Stimulated activated CD8-positive, alpha-beta memory T cell treated with anti-CD3 and anti-CD28 coated beads, Interleukin-7, amount 100 ng/mL, for 1 hour (primary cell): ENCODE data around the gene PLG.
"Not testable (repeated sequence)": the region's sequence is repeated elsewhere in the genome, so short reads cannot be mapped to it uniquely, and the experiment has no call there.

ENCODE experiments used
- DNase-seq, 2 donors: peaks; one replicate each; pipeline ENCODE4 v3.0.0-alpha.2; 2020; ENCODE audit warnings: low read depth in 2 of 2

Gene PLG

DNA sequence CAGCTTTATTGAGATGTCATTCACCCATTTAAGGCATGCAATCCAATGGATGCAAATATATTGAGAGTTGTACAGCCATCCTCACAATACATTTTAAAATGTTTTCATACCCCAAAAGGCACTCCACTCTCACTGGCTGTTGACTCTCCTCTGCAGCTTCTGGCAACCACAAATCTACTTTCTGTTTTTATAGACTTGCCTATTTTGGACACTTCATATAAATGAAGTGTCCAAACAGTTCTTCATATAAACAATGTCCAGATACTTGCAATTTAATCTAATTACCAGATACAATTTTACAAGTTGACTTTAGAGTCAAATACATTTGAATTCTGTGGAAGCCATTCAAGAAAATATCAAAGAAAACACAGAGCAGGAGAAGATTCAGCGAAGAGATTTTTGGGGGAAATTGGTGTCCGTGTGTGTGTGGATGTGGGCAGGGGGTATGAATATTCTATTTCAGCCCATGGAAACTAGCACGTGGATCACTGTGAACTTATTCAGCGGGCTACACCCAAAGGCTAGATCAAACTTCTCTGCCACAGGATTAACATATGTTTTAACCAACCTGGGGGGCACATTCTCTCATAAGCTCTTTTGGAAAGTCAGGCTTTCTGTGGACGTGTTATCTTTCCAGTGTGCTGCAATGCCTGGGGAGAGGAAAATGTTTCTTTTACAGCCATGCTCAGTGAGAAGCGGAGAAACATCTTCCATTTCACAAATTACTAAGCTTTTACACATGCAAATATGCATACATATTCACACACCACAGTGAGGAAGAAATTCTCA lies 73.9 kb downstream of the PLG start:
- no peak for DNase-seq

- not testable (repeated sequence) for DNase-seq
These were observed 77.1 kb downstream of the PLG start for GRCh38 chr6:160779095-160779494.

DNA sequence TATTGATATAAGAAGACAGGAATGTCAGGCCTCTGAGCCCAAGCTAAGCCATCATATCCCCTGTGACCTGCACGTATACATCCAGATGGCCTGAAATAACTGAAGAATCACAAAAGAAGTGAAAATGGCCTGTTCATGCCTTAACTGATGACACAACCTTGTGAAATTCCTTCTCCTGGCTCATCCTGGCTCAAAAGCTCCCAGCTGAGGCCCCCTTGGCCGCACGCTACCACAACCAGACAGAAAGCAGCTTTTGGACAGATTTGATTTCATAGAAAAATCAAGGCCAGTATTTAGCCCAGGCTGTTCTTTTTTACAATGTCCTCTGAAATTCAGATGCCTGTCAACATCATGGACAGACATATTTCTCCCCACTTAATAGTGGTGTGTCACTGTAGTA lies 78.6 kb downstream of the PLG start:
- not testable (repeated sequence) for DNase-seq

GRCh38 chr6:160781298-160781697 lies 79.3 kb downstream of the PLG start:
- DNase-seq: no peak

GRCh38 chr6:160782228-160782627 lies 80.2 kb downstream of the PLG start:
- no peak for DNase-seq

DNA sequence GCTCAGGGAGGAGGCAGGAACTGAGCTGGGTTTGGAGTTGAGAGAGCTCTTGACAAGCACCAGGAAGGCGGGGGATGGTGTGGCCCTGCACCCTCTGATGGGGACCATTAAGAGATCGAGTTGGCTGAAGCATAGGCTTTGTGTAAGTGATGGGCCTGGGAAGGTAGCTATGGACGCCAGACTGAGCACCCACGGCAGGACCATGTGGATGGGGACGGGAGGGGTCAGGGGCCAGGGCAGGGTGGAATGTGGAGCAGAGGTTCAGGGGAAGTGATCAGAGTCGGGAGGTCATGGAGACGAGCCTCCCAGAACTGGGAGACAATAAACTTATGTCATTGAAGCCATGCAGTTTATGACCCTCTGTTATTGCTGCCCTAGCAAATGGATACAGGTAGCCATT lies 81.7 kb downstream of the PLG start:
- DNase-seq: no peak

- not testable (repeated sequence) for DNase-seq
These were observed 86.1 kb downstream of the PLG start for GRCh38 chr6:160788126-160788525.

DNA sequence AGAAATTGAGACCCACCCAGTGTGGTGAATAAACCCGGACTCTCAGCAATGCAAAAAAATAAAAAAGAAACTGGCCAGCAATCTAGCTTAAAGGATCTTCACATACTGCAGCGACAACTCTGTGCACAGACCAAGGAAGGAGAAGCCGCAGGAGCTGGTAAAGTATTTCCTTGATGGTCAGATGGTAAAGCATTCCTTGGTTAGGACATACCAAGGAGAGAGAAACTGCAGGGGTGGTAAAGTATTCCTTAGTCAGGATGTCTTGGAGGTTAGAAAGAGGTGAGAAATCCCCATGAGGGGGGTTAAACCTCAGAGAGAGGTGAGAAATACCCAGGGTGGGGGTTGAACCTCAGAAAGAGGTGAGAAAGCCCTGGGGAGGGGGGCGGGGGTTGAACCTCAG lies 86.8 kb downstream of the PLG start:
- DNase-seq: no peak

GRCh38 chr6:160789263-160790027 lies 87.4 kb downstream of the PLG start:
- no peak for DNase-seq

DNA sequence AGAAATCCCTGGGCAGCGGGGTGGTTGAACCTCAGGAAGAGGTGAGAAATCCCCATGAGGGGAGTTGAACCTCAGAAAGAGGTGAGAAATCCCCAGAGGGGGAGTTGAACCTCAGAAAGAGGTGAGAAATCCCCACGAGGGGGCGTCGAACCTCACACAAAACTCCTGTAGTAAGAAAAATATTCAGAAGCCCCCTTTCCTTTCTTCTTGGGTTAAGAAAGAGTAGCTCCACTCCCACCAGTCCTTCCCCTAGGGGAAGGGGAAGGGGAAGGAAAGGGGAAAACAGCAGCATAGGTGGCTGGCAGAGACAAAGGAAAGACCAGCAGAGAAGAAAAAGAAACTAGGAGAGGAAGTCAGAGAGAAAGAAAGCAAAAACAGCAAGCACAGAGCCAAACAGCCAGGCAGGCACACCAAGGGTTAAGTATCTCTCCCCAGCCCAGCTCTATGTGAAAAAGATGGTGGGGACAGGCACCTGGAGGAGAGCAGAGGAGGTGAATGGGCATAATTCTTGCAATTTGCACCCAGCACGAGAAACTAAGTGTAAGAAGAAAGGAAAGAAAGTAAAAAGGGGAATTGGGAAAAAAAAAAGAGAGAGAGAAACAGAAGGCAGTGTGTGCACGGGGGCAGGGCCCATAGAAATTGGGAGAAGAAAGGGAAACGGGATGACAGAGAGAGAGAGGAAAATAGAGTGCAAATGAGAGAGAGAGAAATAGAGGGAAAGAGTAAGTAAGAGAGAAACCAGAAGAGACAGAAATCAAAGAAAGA lies 88.2 kb downstream of the PLG start:
- no peak for DNase-seq

- DNase-seq: no peak
These were observed 89.4 kb downstream of the PLG start for GRCh38 chr6:160791459-160791858.

GRCh38 chr6:160791981-160792418 lies 90.0 kb downstream of the PLG start:
- DNase-seq: no peak

GRCh38 chr6:160792708-160793107 lies 90.7 kb downstream of the PLG start:
- no peak for DNase-seq

GRCh38 chr6:160793652-160794051 lies 91.6 kb downstream of the PLG start:
- DNase-seq: no peak

- DNase-seq: no peak
These were observed 93.7 kb downstream of the PLG start for GRCh38 chr6:160795721-160796120.

DNA sequence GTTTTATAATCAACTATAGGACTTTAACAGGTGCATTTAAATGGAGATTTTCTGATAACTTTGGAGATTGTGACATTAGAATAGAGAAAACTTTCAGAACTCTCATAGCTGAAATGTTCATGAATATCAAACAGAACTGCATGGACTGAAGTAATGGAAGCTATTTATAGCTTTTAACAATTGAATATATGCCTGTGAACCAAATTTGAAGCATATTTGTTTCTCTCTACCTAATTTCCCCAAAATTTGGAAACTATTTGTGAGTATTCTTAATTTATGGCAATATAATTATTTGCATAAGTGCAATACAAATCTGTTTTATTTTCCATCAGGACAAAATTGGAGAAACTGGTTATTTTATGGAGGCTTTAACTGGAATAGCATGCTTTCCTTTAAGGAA lies 96.6 kb downstream of the PLG start:
- DNase-seq: no peak

DNA sequence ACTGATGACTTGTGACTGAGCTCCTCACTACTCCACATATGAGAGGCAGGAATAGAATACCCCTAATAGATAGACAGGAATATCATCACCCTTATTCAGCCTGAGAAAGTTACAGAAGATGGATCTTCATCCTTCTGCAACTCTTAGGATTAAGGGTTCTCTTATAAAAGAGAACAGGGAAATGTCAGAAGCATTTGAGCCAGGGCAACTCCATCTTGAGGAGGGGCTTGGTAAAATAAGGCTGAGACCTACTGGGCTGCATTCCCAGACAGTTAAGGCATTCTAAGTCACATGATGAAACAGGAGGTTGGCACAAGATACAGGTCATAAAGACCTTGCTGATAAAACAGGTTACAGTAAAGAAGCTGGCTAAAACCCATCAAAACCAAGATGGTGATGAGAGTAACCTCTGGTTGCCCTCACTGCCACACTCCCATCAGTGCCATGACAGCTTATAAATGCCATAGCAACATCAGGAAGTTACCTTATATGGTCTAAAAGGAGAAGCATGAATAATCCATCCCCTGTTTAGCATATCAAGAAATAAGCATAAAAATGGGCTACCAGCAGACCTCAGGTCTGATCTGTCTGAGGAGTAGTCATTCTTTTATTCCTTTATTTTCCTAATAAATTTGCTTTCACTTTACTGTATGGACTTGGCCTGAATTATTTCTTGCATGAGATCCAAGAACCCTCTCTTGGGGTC lies 97.9 kb downstream of the PLG start:
- no peak for DNase-seq

GRCh38 chr6:160801418-160801817 lies 99.4 kb downstream of the PLG start:
- DNase-seq: no peak

DNA sequence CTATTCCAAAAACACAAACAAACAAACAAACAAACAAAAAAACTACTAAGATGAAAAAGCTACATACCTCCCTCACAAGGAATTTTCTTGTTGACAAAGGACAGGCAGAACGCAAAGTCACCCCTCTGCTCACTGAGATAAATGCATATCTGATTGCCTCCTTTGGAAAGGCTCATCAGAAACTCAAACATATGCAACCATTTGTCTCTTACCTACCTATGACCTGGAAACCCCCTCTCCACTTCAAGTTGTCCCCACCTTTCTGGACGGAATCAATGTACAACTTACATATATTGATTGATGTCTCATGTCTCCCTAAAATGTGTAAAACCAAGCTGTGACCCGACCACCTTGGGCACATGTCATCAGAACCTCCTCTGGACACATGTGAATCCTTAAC lies 100.0 kb downstream of the PLG start:
- not testable (repeated sequence) for DNase-seq
